GM19043 (cell line): Measurements from ENCODE around the gene PRR16.
"Not testable (repeated sequence)": the region's sequence is repeated elsewhere in the genome, so short reads cannot be mapped to it uniquely, and the experiment has no call there.

Experiments
- ATAC-seq: cut with Tn5 transposase; IDR thresholded peaks from one replicate; pipeline ENCODE4 v1.9.1; 2021; ENCODE audit warnings: low read depth; ENCODE audit not compliant: unreplicated experiment

Gene PRR16

DNA sequence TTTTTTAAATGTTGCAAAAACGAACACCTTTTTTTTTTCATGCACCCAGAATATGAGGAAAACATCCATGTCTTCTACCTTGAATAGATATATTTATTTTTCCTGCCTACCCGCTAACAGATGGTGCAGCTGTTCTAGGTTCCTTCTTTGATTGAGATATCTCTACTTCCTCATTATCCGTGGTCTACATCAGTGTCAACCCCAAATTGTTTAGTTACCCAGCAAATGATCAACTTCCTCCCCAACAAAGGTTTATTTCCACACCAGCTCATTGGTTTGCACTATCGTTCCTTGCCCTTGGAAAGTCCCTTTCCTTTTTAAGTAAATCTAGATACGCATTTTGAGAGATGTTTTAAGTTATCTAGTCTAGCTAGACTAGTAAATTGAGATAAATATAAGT lies 166.4 kb downstream of the PRR16 start:
- no peak for ATAC-seq

DNA sequence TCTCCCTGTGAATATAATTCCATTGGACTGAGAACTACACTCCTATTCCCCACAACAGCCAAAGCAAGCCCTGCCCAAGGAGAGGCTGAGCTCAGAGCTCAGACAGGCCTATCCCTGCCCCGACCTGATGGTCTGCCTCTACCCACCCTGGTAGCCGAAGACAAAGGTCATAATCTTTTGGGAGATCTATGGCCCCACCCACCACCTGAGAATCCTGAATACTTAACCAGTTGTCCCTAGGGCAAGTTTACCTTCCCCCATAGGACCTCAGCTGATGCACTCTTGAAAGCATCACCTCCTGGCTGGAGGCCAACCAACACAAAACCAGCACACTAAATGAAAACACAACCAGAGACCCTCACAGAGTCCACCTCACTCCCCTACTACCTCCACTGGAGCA lies 167.5 kb downstream of the PRR16 start:
- ATAC-seq = no peak

DNA sequence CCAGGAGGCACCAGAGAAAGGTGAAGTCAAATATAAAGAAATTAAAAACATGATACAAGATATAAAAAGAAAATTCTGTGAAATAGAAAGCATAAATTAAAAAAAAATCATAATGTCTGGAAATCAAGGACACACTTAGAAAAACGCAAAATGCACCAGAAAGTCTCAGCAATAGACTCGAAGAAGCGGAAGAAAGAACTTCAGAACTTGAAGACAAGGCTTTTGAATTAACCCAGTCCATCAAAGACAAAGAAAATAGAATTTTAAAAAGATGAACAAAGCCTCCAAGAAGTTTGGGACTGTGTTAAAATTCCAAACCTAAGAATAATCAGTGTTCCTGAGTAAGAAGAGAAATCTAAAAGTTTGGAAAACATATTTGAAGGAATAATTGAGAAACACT lies 168.3 kb downstream of the PRR16 start:
- no peak for ATAC-seq

DNA sequence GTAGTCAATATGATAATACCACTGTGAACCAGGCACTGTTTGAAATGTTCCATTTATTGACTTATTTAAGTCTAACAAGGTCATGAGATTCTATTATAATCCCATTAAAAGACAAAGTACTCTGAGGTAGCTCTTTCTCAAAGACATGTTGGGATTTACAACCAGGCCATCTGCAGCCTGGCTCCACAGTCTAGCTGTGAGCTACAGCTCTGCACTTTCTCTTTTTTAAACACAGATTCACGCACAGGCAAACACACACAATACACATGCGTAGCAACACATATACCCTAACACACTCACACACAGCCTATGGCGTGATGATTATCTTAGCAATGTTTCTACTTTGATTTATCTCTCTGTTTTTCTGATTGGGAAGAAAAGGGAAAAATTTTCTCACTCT lies 174.3 kb downstream of the PRR16 start:
- no peak for ATAC-seq

DNA sequence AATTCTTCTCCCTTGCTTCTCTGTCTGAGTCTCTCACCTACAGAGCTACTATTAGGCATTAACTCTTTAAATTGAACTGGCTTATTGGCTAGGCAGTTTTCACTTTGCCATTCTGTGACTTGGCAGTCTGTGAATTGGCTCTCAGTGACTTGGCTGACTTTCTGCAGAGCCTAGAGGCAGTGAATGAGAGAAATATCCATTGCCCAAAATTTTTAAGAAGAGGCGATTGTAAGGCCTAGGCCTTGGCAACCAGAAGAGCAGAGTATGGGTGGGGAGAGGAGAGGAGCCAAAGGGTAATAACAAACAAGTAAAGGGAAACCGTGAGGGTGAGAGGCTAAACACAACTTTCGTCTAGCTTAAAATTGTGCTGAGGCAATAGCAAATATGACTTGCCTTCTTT lies 176.7 kb downstream of the PRR16 start:
- no peak for ATAC-seq

DNA sequence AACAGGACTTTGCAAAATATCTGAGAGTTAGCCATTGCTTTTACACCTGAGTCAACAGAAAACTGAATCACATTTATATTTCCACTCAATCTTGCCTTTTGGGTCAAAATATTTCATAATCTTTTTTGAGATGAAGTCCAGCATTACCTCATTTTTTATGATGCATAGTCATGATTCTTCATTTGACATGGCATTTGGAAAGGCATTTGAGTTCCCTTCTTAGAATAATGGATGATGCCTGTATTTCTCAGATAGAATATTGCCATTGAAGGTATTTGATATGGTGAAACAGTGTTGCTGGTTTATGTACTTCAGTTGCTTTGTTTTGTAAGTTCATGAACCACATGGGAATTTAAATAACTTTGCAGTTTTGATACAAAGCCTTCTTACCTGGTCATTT lies 180.4 kb downstream of the PRR16 start:
- no peak for ATAC-seq

DNA sequence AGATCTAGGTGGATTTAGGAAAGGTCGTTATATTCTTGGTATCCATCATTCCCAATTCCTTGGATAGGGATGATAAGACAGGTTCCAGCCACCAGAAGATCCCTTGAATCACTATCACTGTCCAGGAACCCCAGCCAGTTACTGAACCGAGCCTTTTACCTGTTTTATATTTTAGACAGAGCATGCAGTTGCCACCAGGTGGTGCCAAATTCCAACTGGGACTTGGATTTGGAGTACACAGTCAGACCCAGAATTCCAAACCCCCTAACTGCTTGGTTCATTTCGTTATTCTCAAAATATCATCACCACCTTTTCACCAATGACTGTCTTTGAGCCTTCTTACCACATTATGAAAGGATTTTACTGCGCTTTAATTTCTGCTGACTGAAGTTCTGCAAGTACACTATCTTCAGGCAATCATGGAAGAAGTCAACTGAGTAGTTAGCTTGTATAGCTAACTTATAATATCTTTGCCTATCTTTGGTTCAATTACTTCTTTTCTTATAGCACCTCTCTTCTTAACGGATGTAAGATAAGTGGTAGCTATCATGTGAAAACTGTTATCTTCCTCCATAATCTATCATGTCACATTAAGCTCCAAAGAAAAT lies 191.8 kb downstream of the PRR16 start:
- ATAC-seq = peak; percentile 74

DNA sequence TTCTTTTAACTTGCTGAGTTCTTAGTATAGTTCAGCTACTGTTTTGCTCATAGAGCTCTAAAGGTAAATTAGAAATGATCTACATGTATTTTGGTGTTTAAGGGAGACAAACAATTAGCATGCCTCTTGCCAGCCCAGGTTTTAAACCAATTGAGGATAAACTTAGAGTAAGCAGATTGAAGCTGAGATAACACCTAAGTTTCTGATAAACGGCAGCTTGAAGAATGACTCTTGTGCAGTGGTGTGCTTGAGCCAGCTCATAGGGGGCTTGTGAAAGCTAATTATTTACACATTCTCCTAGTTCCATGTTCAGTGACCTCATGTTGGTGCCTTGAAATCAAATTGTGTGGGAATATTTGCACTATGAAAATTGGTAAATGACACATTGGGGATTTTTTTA lies 193.0 kb downstream of the PRR16 start:
- no peak for ATAC-seq

DNA sequence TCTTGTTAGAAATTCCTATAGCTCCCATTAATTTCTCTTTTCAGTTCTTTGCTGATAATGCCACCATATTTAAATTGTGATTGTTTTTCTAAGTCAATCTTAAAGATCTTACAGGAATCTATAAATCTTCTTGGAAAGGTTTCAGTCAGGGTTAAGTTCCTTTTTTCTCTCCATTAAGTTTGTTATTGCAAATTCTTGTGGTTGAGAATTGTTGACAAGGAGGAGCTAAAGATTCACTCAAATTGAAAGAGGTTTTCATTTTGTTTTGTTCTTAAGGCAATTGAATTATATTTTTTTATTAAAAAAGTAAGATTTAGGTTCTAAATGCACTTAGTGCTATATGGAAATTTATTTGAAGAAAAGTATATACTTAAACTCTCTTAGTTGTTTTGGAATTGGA lies 213.4 kb downstream of the PRR16 start:
- no peak for ATAC-seq

DNA sequence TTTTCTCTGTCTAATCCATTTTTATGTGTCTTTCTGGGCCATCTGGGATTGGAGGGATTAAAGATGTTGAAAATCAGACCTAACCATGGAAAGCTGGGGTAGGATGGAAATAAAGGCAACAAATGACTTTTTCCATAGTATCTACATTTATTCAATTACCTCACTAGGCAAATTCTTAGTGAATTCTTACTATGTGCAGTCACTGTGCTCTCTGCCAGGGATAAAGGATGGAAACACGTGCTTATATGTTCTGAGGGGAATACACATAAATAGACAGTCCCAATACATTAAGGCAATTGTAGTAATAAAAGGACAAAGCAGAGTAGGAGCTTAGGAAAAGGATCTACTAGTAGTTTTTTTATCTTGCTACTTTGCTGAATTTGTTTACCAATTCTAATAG lies 214.2 kb downstream of the PRR16 start:
- ATAC-seq = no peak

DNA sequence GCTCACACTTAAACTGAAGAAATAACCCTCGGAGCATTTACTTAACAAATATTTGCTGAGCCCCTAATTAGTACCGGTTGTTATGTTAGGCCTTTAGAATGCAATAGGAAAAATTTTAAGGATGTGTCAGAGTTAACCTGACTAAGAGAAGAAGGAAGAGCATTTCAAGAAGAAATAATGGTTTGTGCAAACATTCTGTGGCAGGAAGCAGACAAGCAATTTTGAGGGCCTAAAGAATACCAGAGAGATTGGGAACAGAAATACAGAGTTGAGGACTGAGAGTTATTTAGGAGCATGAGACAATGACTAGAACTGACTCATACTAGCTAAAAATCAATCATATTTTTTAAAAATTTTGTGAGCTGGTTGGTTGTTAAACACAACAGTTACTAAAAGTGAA lies 218.8 kb downstream of the PRR16 start:
- ATAC-seq = no peak

DNA sequence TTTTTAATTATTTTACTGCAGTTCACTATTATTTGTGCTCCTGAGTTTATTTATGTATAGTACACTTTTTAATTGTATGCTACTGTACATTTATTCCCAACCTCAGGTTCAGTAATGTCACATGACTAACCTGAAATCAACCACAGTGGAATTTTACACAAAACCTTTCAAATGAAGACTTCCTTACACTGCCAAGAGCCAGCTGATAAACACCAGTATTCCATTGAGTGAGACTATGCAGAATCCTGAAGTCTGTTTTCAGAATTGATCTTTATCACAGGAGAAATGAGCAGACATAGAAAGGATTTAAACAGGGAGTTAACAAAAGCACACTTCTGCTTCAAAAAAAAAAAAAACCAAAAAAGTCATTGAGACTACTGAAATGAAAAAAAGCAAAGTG lies 219.5 kb downstream of the PRR16 start:
- no peak for ATAC-seq

DNA sequence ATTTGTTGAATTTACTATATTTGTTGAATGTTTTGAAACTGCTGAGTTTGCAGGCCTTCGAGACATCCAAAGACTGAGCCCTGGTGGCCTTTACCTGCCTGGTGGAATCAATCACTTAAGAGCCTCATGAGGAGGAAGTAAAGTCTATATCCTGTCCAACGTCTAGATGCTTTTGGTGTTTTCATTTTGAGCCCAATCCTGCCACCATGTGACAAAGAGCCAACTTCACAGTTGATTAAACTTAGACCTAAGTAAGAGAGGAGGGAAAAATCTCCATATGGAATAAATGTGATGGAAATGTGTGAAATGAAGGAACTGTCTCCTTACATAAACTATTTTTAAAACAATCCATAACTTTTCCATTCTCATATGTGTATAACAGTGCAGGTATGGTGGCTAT lies 220.1 kb downstream of the PRR16 start:
- ATAC-seq = no peak

DNA sequence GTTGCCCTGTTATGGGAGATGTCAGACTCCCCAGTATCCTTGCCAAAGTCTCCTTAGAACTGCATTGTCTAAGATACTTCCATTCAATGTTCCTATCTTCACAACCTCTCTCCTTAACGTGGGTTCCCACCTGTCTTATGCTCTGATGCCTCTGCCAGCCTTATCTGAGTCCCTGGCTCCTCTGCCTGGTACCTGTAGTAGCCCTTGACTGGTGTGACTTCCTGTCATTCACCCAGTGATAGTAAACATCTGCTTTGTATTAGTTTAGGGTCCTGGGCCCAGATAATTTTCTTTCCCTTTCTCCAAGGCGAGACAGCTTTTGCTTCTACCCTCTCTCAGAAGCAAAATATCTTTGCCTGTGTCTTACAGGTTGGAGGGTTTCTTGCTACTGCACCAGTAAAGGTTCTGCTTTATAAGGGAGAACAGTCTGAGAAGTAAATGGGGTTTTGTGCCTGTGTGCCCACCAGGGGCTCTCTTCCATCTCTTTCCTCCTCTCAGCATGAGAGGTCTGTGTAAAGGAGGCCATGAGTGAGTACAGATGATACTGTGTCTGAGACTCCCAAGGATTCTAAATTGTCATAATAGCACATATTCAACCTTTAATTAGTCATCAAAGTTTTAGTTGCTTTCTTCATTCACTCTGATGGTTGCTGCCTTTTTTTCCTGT lies 220.8 kb downstream of the PRR16 start:
- ATAC-seq = no peak

DNA sequence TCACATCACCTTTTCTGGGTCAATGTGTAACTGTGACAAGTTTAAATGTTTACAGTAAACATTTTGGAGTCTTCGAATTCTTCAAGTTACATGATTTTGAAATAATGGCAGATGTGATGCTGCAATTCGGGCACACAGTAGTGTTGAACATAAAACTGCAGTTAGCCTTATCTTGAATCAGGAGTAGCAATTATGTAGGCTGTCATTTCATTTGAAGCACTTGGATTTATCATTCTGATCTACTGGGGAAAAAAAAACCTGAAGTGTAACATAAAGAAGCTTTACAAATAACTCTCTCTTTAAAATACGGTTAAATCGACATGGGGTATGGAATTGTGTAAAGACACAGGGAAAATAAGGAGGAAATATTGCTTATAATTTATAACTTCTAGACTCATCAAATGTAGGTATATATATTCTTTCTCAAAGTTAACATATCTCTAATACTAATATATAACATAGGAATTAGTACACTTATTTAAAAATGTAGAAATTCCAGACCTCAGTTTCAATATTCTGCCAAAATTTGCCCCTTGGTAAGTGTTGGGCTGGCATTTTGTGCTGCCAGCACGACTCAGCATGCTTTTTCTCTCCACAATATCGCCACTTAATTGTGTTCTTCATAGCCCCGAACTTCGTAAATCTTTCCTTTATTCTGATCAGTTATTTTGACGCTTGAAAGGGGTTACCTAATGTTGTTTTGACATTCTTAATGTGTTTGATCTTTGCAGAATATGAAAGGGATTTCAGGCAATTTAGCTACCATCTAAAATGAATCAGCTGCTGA lies 226.7 kb downstream of the PRR16 start:
- ATAC-seq = no peak

DNA sequence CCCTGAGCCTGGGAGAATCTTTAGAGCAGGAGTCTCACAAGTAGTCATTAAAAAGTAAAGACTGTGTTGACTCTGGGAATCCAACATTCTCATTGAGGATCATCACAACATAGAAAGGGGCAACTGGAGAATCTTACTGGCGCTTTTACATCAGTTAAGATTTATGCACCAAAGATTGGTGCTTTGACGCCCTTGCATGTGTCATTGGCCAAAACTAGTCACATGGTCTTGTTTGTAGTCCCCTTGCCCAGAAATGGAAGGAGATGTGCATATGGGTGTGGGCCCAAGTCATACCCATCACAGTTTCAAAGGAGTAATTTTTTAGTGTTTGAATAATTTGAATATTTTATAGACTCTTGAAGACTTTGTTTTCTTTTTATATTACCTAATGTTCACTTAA lies 228.2 kb downstream of the PRR16 start:
- ATAC-seq = no peak

DNA sequence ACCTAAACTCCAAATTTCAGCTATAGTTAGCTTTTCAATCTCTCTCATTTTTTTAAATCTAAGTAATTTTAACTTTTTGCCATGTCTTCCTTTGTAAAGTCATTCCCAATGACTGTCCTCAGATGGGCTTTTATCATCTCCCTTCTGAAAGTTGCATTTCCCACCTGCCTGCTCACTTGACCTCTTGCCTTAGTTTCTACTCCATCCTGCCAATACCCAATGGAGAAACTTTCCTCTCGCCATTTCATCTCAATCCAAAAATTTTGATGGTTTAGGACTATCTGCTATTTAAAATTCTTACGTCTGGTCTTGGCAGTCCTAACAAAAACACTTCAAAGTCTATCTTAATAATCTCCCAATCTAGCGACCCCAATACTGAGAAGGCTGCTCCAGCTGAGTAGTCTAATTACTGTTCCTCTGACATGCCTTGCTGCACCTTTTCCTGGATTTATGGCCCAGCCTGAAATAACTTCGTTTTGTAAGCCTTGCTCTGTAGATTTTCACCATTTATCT lies 231.3 kb downstream of the PRR16 start:
- ATAC-seq = no peak

DNA sequence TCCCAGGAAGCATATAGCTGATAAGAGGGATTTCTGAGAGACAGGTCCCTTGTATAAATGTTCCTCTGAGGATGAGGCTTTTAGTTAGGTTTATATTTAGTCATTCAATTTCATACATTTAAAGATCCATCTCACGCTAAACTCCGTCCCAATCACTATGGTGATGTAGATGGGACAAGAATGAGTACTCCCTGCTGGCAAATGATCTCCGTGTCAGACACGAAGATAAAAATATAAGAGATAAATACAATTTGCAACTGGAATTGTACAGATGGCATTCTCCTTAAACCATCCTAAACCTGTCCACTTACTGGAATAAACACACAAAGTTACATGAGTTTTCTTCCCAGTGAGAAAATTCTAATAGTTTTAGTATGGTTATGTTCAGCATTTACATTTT lies 233.0 kb downstream of the PRR16 start:
- ATAC-seq = no peak

DNA sequence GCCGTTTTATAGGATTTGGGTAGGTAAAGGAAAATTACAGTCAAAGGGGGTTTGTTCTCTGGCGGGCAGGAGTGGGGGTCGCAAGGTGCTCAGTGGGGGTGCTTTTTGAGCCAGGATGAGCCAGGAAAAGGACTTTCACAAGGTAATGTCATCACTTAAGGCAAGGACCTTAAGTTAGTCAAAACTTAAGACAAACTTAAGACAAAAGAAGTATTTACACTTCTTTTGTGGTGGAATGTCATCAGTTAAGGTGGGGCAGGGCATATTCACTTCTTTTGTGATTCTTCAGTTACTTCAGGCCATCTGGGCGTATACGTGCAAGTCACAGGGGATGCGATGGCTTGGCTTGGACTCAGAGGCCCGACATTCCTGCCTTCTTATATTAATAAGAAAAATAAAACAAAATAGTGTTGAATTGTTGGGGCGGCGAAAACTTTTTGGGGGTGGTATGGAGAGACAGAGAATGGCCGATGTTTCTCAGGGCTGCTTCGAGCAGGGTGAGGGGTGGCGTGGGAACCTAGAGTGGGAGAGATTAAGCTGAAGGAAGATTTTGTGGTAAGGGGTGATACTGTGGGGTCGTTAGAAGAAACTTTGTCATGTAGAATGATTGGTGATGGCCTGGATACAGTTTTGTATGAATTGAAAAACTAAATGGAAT lies 233.7 kb downstream of the PRR16 start:
- not testable (repeated sequence) for ATAC-seq

DNA sequence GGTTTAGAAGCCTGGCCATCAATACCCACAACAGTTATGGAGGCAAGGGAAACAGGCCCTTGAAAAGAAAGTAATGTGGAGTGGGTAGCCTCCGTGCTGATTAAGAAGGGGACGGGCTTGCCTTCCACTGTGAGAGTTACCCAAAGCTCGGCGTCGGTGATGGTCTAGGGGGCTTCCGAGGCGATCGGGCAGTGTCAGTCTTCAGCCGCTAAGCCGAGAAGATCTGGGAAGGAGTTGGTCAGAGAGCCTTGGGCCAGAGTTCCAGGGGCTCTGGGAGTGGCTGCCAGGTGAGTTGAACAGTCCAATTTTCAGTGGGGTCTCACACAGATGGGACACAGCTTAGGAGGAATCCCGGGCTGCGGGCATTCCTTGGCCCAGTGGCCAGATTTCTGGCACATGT lies 236.6 kb downstream of the PRR16 start:
- not testable (repeated sequence) for ATAC-seq

DNA sequence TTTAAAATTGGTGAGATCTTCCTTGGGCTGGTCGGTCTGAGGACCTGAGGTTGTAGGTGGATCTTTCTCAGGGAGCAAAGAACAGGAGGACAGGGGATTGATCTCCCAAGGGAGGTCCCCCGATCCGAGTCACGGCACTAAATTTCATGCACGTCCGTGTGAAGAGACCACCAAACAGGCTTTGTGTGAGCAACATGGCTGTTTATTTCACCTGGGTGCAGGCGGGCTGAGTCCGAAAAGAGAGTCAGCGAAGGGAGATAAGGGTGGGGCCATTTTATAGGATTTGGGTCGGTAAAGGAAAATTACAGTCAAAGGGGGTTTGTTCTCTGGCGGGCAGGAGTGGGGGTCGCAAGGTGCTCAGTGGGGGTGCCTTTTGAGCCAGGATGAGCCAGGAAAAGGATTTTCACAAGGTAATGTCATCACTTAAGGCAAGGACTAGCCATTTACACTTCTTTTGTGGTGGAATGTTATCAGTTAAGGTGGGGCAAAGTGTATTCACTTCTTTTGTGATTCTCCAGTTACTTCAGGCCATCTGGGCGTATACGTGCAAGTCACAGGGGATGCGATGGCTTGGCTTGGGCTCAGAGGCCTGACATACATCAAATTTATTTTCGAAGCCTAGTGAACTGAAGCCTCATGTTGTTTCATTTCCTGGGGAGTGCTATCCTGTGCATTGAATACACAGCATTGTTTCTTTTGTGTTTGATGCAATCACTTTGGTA lies 238.9 kb downstream of the PRR16 start:
- not testable (repeated sequence) for ATAC-seq
